GM12865 (cell line): ENCODE measurements around the gene PIEZO2.
"Not testable (repeated sequence)": the region's sequence is repeated elsewhere in the genome, so short reads cannot be mapped to it uniquely, and the experiment has no call there.

Experiments
- DNase-seq: peaks from one replicate; pipeline ENCODE4 v3.0.0; 2010; ENCODE audit warnings: low read depth
- H3K4me3 ChIP-seq: 2 replicates; pipeline ENCODE4 v1.5.1; 2011; ENCODE audit warnings: mild to moderate bottlenecking, low read depth, low read length, control low read depth
- TF ChIP-seq, protein P1 (sequence below): IDR thresholded peaks from 2 replicates; pipeline ENCODE4 v1.5.1; 2011; ENCODE audit warnings: low read length, control low read depth, low read depth, inconsistent platforms; ENCODE audit not compliant: insufficient read depth; ENCODE audit errors: missing control alignments

Gene PIEZO2

GRCh38 chr18:10928011-10928771 lies 221.2 kb downstream of the PIEZO2 start:
- TF ChIP-seq, protein P1, sequence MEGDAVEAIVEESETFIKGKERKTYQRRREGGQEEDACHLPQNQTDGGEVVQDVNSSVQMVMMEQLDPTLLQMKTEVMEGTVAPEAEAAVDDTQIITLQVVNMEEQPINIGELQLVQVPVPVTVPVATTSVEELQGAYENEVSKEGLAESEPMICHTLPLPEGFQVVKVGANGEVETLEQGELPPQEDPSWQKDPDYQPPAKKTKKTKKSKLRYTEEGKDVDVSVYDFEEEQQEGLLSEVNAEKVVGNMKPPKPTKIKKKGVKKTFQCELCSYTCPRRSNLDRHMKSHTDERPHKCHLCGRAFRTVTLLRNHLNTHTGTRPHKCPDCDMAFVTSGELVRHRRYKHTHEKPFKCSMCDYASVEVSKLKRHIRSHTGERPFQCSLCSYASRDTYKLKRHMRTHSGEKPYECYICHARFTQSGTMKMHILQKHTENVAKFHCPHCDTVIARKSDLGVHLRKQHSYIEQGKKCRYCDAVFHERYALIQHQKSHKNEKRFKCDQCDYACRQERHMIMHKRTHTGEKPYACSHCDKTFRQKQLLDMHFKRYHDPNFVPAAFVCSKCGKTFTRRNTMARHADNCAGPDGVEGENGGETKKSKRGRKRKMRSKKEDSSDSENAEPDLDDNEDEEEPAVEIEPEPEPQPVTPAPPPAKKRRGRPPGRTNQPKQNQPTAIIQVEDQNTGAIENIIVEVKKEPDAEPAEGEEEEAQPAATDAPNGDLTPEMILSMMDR = no peak
- peak overlapping the region; percentile 36 for H3K4me3 ChIP-seq
- DNase-seq = peak; percentile 81

DNA sequence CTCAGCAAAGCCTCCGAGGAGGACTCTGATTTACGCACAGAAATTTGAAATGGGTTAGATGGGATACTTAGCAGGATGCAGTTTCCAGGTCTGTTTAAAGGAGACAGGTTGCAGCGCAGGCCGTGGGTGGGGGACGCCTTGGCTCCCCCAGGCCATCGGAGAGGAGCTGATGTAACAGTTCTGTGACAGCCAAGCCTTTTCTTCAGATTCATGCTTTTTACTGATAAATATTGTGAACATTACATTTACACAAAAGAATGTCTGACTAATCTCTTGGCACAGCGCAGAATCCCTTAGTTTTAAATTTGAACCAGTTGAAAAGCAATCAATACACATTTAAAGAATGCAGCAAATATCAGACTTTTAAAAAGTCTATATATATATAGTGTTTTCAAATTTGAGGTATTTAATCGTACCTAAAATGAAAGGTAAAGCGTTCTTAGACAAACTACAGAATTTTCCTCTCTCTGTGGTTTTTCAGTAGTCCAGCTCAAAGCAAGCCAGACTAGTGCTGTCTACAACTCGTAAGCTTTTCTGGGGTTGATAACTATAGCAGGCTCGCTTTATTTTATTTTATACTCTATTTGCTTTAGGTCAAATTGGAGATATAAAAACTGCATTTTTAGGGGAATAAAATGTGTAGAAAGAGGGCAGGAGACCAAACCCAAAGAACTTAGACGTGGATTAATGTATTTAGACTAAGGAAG lies 221.9 kb downstream of the PIEZO2 start:
- TF ChIP-seq, protein P1 = no peak
- H3K4me3 ChIP-seq = peak overlapping the region; percentile 36

DNA sequence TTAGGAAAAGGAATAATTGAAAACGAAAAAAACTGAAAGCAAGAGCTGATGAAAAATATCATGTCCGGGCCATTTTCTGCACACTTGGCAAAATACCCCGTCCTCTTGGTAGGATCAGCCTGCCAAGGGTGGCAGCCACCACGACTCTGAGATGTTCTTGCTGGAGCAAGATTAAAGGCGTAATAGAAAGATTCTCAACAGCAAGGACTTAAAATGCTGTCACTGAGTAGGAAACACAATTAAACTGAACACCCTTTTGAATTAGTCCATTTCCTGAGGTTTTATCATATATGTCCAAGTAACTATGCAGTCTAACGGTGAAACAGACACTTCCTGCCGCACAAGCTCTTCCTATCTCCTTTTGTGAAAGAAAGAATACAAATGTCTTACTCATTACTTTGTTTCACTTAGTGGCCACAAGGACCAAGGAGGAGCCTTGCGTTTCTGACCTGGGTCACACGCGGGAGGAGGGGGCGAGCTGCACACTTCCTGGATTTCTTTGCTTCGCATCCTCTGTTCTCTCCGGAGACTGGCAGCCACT lies 222.7 kb downstream of the PIEZO2 start:
- peak; percentile 73 for DNase-seq
- H3K4me3 ChIP-seq = peak overlapping the region; percentile 18; the same call in 1 of the 2 replicates

More for the DNA sequence above, 221.9 kb downstream of the PIEZO2 start:
- no peak for DNase-seq

DNA sequence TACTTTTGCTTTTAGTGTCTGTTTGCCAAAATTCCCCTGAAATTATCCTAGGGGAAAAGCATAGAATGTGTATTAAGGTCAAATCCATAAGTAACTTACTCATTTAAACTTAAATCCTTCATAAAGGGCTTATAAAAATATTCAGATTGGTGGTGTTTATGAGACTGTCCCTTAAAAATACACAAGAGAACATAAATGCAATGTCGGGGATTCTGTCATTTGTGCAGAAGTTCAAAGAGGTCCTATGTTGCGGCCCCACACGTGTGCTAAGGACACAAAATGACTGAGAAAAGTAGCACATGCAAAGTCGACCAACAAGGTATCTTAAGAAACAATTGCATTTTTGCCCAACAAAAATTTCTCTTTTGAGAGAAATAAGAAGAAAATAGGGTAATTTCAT lies 225.1 kb downstream of the PIEZO2 start:
- no peak overlapping the region for H3K4me3 ChIP-seq
- no peak for DNase-seq
- TF ChIP-seq, protein P1 = no peak

More for the DNA sequence above, 222.7 kb downstream of the PIEZO2 start:
- TF ChIP-seq, protein P1 = no peak

- DNase-seq = no peak
- TF ChIP-seq, protein P1 = no peak
- H3K4me3 ChIP-seq = no peak overlapping the region
These were observed 225.8 kb downstream of the PIEZO2 start for GRCh38 chr18:10923551-10924070.

DNA sequence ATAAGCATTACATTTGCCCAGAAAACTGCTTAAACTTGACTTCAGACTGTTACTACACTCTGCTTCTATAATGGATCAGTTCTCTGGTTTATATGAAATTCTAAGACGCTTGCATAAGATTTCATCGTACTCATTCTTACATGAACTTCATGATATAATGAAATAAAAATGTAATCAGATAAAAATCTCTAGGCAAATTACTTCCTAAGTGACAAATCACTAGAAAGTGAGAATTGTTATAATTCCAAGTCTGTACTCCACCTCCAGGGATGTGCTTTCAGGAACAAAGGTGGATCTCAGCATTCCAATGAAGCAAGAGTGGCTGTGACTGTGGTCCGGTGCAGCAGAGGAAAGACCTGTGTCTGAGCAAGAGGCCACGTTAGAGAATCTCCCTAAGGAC lies 226.2 kb downstream of the PIEZO2 start:
- DNase-seq = no peak
- TF ChIP-seq, protein P1 = no peak
- H3K4me3 ChIP-seq = no peak overlapping the region

DNA sequence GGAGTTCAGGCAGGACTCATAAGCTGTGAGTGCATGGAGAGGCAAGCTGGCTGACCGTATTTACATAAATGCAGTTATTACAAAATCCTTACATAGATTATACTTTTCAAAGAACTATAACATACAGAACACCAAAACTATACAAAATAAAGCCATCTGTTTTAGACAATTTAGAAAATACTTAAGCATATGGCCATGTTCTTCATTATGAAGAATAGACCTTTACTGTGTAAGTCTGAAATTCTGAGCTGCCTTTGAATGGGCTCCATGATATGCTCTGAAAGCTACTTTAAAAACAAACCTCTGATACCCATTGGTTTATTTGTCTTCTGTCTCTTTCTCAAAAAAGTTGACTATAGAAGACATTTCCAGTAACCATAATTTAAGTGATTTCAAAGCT lies 226.7 kb downstream of the PIEZO2 start:
- DNase-seq, H3K4me3 ChIP-seq: not testable (repeated sequence)

DNA sequence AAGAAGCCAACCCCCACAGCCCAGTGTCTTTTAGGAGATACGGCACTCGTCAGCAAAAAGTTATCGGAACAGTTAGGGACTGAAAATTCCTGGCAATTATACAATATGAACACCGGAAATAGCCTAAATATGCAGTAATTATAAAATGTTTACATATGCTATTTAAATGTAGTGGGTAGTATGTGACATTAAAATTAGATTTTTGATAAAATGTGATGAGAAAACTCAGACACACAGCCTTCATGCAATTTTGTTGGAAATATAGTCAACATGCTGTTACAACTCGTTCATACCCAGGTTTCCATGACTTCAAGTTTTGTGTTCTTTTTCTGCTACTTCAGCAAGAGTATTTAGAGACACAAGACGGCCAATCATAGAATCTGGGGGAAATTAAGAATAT lies 229.1 kb downstream of the PIEZO2 start:
- not testable (repeated sequence) for DNase-seq, H3K4me3 ChIP-seq
